Measurements from ENCODE around the gene NCOA3. TPM values are rescaled to one million over a fixed set of nuclear protein-coding genes. Genes with fewer than 3 reads are reported as not detected.
A peak's percentile ranks its signal among the peaks of the same experiment; 100 is the strongest.

Gene NCOA3
- total and polyA plus RNA-seq, 10 of the 15 experiments (the other 5 are each of a cell fraction or from before 2014, with no cell fraction given): 16.9 to 96.2 (median 73.6) TPM

DNA sequence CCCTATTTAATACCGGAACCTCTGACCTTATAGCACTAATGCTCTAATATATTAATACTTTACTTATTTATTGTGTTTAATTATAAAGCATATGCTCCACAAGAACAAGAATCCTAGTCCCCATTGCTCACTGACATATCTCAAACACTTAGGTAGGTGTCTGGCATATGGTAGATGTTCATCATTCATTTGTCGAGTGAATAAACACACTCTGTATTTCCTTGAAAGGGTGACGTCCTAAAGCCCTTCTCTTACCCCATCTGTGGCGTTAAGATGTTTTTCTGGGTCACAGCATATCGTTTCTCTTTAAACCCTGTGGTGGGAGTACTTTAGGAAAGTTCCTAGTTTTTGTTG, 45.3 kb downstream of the NCOA3 start:
- POLR2A ChIA-PET: no interaction called here
- Histone ChIP-seq H3K9ac (ENCODE audit: control insufficient read depth, insufficient read depth, low read length) (no peak overlapping the region), H4K20me1 (ENCODE audit: control insufficient read depth, insufficient read depth) (no peaks in the 10 kb centered on the region; the same call in 1 of the 2 replicates), H3K4me3 (no peak overlapping the region), H3K27ac (ENCODE audit: control insufficient read depth, insufficient read depth) (no peak overlapping the region), H3K27me3 (replicated peaks in 1 of 2; ENCODE audit: control insufficient read depth in 2 of 2, insufficient read depth in 2 of 2, low read length in 1 of 2) (no peaks in the 10 kb centered on the region), H3K4me1 (ENCODE audit: control insufficient read depth, insufficient read depth, low read length) (peaks cover 22% of the 10 kb centered on the region), H2AFZ (ENCODE audit: control insufficient read depth, low read depth, low read length) (no peak overlapping the region), H3K79me2 (ENCODE audit: control insufficient read depth, insufficient read depth, low read length) (peaks cover 91% of the 10 kb centered on the region), H3K9me3 (replicated peaks; ENCODE audit: control insufficient read depth, insufficient read depth, low read length) (no peaks in the 10 kb centered on the region; the same call in 2 of the 3 replicates), H3K36me3 (ENCODE audit: control insufficient read depth in 2 of 2, insufficient read depth in 2 of 2, low read length in 1 of 2) (peaks cover 0 to 15% of the 10 kb centered on the region in 2 experiments), H3K4me2 (ENCODE audit: control insufficient read depth, insufficient read depth) (no peak overlapping the region)
- TF ChIP-seq BCL11A (IDR thresholded peaks at IDR 0.05; ENCODE audit: low read depth, low read length) (no peak), NFXL1 (IDR thresholded peaks at IDR 0.05; ENCODE audit: borderline replicate concordance) (peak; percentile 72; the same call in 1 of the 2 replicates)
- DNase-seq (ENCODE audit: low read depth, low spot score) (no peak), FAIRE-seq (no peak), ATAC-seq (no peak)
- in situ Hi-C loops (cut with MboI) (no loop called here), intact Hi-C loops (cut with micrococcal nuclease; ENCODE audit: unreplicated experiment) (no loop called here)
- no TSS peak for BruUV-seq (replicated peaks)
- CTCF ChIA-PET: no interaction called here
- SMC1A ChIA-PET (ENCODE audit: uncharacterized antibody, unreplicated experiment): no interaction called here
- 97% methylated on average over 5 of the region's 5 CpGs for WGBS (ENCODE audit: insufficient coverage, insufficient replicate concordance, low lambda C conversion rate, missing lambda C conversion rate)
- RAD21 ChIA-PET (ENCODE audit: unreplicated experiment): no interaction called here

DNA sequence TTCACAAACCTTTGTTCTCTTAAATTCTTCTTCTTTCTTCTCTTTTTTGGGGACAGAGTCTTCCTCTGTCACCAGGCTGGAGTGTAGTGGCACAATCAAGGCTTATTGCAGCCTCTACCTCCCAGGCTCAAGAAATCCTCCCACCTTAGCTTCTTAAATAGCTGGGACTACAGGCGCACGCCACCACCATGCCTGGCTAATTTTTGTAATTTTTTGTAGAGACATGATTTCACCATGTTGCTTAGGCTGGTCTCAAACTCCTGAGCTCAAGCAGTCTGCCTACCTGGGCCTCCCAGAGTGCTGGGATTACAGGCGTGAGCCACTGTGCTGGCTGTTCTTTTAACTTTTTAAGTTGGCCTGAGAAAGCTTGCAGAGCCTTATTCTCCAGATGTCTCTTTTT, 48.0 kb downstream of the NCOA3 start:
- Histone ChIP-seq H4K20me1 (ENCODE audit: control insufficient read depth, insufficient read depth) (no peaks in the 10 kb centered on the region; the same call in 1 of the 2 replicates), H3K27ac (ENCODE audit: control insufficient read depth, insufficient read depth) (no peak overlapping the region), H3K4me2 (ENCODE audit: control insufficient read depth, insufficient read depth) (no peak overlapping the region), H3K4me1 (ENCODE audit: control insufficient read depth, insufficient read depth, low read length) (peaks cover 4% of the 10 kb centered on the region; the same call in 1 of the 2 replicates), H3K9ac (ENCODE audit: control insufficient read depth, insufficient read depth, low read length) (no peak overlapping the region), H3K36me3 (ENCODE audit: control insufficient read depth in 2 of 2, insufficient read depth in 2 of 2, low read length in 1 of 2) (peaks cover 2 to 22% of the 10 kb centered on the region in 2 experiments), H2AFZ (ENCODE audit: control insufficient read depth, low read depth, low read length) (no peak overlapping the region), H3K4me3 (no peak overlapping the region), H3K27me3 (replicated peaks in 1 of 2; ENCODE audit: control insufficient read depth in 2 of 2, insufficient read depth in 2 of 2, low read length in 1 of 2) (no peaks in the 10 kb centered on the region), H3K79me2 (ENCODE audit: control insufficient read depth, insufficient read depth, low read length) (peaks cover 76% of the 10 kb centered on the region), H3K9me3 (replicated peaks; ENCODE audit: control insufficient read depth, insufficient read depth, low read length) (peaks cover 4% of the 10 kb centered on the region; the same call in 1 of the 3 replicates)
- in situ Hi-C loops (cut with MboI) (no loop called here), intact Hi-C loops (cut with micrococcal nuclease; ENCODE audit: unreplicated experiment) (no loop called here)
- FAIRE-seq (no peak), DNase-seq (ENCODE audit: low read depth, low spot score) (no peak), ATAC-seq (no peak)
- POLR2A ChIA-PET: interaction anchor here (0.8 to 1.0 kb wide), 2 partner anchors 11 kb away, joined by 3 to 8 read pairs; no protein-coding TSS in a partner anchor
- CTCF ChIA-PET: interaction anchor here (1.1 kb wide), 1 partner anchor 17 kb away, joined by 3 read pairs; no protein-coding TSS in a partner anchor
- WGBS (ENCODE audit: insufficient coverage, insufficient replicate concordance, low lambda C conversion rate, missing lambda C conversion rate): 81% methylated on average over 3 of the region's 3 CpGs
- SMC1A ChIA-PET (ENCODE audit: uncharacterized antibody, unreplicated experiment): interaction anchor here (0.7 to 1.5 kb wide), 4 partner anchors 11 to 220 kb away, joined by 3 to 4 read pairs (median 4); no protein-coding TSS in a partner anchor
- RAD21 ChIA-PET (ENCODE audit: unreplicated experiment): interaction anchor here (0.6 kb wide), 1 partner anchor 46 kb away, joined by 4 read pairs; no protein-coding TSS in a partner anchor
- BruUV-seq (replicated peaks): no TSS peak
- TF ChIP-seq MXI1 (IDR thresholded peaks at IDR 0.05; ENCODE audit: low read depth, low read length) (no peak), YY1 (IDR thresholded peaks at IDR 0.05; ENCODE audit: low read depth, low read length) (no peak), KDM1A (IDR thresholded peaks at IDR 0.05; ENCODE audit: borderline replicate concordance) (no peak), NFYB (IDR thresholded peaks at IDR 0.05; ENCODE audit: insufficient read depth, low read depth, low read length) (no peak), ZSCAN29 (IDR thresholded peaks at IDR 0.05) (no peak), CBFB (IDR thresholded peaks at IDR 0.05; ENCODE audit: low read depth) (no peak), SUZ12 (IDR thresholded peaks at IDR 0.05; ENCODE audit: unreplicated experiment) (no peak), IKZF1 (conservative IDR thresholded peaks at IDR 0.05) (no peak), LARP7 (IDR thresholded peaks at IDR 0.05) (no peak), JUNB (IDR thresholded peaks at IDR 0.05) (no peak), NFIC (IDR thresholded peaks at IDR 0.05; ENCODE audit: low read depth, low read length) (no peak), GATAD2B (conservative IDR thresholded peaks at IDR 0.05; ENCODE audit: low read depth) (no peak), MYB (IDR thresholded peaks at IDR 0.05; ENCODE audit: borderline replicate concordance, low read depth, low read length) (no peak), NR2F1 (conservative IDR thresholded peaks at IDR 0.05) (no peak), SMAD5 (IDR thresholded peaks at IDR 0.05; ENCODE audit: low read depth) (no peak), ETV6 (conservative IDR thresholded peaks at IDR 0.05 in 1 of 2, IDR thresholded peaks at IDR 0.05 in 1 of 2; ENCODE audit: borderline replicate concordance in 1 of 2, low read depth in 1 of 2) (no peak), PML (IDR thresholded peaks at IDR 0.05; ENCODE audit: low read length) (no peak), NR2C2 (IDR thresholded peaks at IDR 0.05; ENCODE audit: borderline replicate concordance, control insufficient read depth, insufficient read length, low read depth) (no peak)
- TF ChIP-seq, protein P1, sequence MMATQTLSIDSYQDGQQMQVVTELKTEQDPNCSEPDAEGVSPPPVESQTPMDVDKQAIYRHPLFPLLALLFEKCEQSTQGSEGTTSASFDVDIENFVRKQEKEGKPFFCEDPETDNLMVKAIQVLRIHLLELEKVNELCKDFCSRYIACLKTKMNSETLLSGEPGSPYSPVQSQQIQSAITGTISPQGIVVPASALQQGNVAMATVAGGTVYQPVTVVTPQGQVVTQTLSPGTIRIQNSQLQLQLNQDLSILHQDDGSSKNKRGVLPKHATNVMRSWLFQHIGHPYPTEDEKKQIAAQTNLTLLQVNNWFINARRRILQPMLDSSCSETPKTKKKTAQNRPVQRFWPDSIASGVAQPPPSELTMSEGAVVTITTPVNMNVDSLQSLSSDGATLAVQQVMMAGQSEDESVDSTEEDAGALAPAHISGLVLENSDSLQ (IDR thresholded peaks at IDR 0.05): no peak

Data from GM12878 (cell line).